ENCODE measurements around the gene PDE11A. TPM values are rescaled to one million over a fixed set of nuclear protein-coding genes. Genes with fewer than 3 reads are reported as not detected.
"Not testable (repeated sequence)": the region's sequence is repeated elsewhere in the genome, so short reads cannot be mapped to it uniquely, and the experiment has no call there.

Gene PDE11A
- polyA plus RNA-seq, 6 donors from 2014 or later, result not detected

DNA sequence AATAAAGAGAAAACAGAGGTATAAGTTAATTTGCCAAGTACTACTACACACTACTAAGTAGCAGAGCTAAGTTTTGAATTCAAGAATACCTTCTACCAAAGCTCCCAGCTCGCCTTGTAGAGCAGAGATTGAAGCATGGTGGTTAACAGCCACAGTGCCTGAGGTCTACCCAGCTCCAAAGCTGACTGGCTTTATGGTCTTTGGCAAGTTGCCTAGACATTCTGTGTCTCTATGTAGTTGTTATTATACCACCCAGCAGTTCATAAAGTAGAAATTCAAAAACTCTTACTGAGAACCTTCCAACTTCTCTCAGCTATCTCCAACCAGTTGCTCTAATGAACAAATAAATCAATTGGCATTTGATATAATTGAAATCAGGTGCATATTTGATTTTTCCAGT, 87.8 kb downstream of the PDE11A start:
- Mint-ChIP-seq H3K27me3 (peaks cover 0 to 7% (median 5%) of the 10 kb centered on the region in 3 donors), H3K9me3 (no peaks in the 10 kb centered on the region), H3K36me3 (no peaks in the 10 kb centered on the region), H3K27ac (no peak overlapping the region), H3K4me3 (no peak overlapping the region), H3K4me1 (no peaks in the 10 kb centered on the region)
- ATAC-seq (ENCODE audit: low read depth in 2 of 2) (no peak), DNase-seq (no peak)

DNA sequence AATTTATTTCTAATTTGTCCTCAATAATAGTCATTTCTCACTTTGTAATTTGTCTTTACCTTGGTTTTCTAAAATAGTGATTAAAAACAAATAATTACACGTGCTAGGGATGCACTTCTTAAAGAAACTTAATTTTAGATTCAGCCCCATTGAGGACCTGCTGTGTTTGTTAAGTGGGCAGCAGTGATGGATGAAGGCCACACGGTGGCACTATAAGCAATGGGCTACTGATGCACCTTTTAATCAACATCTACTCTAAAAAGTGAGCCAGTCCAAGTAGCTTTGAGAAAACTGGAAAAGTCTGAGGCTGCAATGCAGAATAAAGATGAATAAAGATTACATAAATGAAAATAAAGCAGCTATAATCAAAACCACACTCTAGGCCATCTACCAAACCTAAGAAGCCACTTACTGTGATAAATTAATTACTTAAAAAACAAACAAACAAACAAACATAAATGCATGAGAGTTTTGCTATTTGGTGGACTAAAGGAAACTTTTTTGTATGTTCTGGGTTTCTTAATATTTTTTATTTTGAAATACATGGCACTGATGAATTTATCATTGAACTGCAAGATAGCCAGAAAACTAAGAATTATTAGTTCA, 89.3 kb downstream of the PDE11A start:
- ATAC-seq (ENCODE audit: low read depth in 2 of 2) (no peak), DNase-seq (no peak)
- Mint-ChIP-seq H3K9me3 (peaks cover 0 to 2% (median 0%) of the 10 kb centered on the region in 7 donors), H3K4me3 (no peak overlapping the region), H3K27ac (no peak overlapping the region), H3K27me3 (peaks cover 0 to 7% (median 5%) of the 10 kb centered on the region in 3 donors), H3K4me1 (no peaks in the 10 kb centered on the region), H3K36me3 (no peaks in the 10 kb centered on the region)

DNA sequence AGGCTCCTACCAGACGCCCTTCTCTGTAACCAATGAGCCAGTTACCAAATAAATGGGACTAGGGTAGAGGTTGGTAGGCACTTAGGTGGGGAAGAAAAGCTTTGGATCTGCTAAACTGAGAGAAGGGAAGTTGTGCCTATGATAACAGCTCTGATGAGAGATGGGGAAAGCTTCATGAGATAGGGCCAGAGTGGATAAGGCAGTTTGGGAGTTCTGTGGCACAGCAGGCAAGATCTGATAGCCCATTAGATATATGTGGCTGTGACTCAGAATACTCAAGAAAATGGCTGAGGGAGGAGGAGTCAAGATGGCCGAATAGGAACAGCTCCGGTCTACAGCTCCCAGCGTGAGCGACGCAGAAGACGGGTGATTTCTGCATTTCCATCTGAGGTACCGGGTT, 99.8 kb downstream of the PDE11A start:
- DNase-seq (no peak), ATAC-seq (ENCODE audit: low read depth in 2 of 2) (no peak)
- H3K9me3 Mint-ChIP-seq, result no peaks in the 10 kb centered on the region
- no peaks in the 10 kb centered on the region for H3K36me3 Mint-ChIP-seq
- no peaks in the 10 kb centered on the region for H3K4me1 Mint-ChIP-seq
- H3K27me3 Mint-ChIP-seq, result peaks cover 0 to 5% (median 0%) of the 10 kb centered on the region in 3 donors
- no peak overlapping the region for H3K27ac Mint-ChIP-seq
- no peak overlapping the region for H3K4me3 Mint-ChIP-seq

DNA sequence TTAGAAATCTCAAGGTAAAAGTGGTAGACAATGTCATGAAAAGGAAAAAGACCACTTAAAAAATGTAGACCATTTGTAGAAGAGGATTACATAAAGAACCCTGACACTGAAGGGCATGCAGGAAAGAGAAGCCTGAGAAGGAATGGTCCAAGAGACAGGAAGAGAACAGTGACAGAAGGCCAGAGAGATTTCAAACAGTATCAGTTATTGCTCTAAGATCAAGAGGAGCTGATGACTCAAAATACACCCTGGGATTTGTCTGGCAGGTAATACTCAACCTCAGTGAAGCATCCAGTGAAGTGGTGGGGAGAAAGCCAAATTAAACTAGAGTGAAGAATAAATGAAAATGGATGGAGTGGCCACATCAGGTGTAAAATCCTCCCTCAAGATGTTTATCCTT, 100.5 kb downstream of the PDE11A start:
- Mint-ChIP-seq H3K4me1 (no peaks in the 10 kb centered on the region), H3K36me3 (no peaks in the 10 kb centered on the region), H3K4me3 (no peak overlapping the region), H3K9me3 (no peaks in the 10 kb centered on the region), H3K27ac (no peak overlapping the region), H3K27me3 (peaks cover 0 to 5% (median 0%) of the 10 kb centered on the region in 3 donors)
- DNase-seq (no peak), ATAC-seq (ENCODE audit: low read depth in 2 of 2) (no peak)

DNA sequence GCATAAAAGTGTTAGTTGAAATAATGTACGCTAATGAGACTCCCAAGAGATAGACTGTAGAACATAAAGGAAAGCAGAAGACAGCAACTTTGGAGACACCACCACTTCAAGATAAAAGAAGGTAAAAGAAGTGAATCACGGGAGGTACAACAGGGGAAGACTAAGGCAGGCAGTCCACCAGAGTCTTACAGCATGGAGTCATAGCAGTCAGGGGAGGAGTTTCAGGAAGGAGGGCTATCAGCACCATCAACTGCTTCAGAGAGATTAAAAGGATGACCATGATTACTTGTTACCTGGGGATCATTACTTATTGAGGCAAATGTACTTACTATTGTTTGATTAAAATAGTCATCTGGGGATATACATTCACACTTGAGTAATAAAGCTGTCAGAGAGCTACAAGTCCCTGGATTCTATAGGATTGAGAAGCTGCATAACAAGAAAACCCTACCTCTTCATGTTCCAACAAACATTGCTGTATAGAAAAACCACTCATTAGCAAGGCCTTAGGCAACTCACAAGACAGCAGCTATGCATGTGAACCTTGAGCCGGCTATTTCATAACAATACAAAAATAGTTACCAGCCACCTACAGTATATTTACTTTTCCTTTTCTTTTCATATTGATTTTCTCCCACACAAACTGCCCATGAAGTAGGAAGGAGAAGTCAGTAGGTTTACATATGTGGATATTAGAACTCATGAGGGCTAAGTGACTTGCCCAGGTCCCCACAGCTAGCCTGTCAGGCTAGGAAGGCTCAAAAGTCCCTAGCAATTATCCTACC, 101.7 kb downstream of the PDE11A start:
- peaks cover 0 to 5% (median 0%) of the 10 kb centered on the region in 3 donors for H3K27me3 Mint-ChIP-seq
- H3K4me1 Mint-ChIP-seq, result no peaks in the 10 kb centered on the region
- H3K36me3 Mint-ChIP-seq, result no peaks in the 10 kb centered on the region
- ATAC-seq (ENCODE audit: low read depth in 2 of 2) (no peak), DNase-seq (no peak)
- no peak overlapping the region for H3K4me3 Mint-ChIP-seq
- no peak overlapping the region for H3K27ac Mint-ChIP-seq
- H3K9me3 Mint-ChIP-seq, result no peaks in the 10 kb centered on the region

DNA sequence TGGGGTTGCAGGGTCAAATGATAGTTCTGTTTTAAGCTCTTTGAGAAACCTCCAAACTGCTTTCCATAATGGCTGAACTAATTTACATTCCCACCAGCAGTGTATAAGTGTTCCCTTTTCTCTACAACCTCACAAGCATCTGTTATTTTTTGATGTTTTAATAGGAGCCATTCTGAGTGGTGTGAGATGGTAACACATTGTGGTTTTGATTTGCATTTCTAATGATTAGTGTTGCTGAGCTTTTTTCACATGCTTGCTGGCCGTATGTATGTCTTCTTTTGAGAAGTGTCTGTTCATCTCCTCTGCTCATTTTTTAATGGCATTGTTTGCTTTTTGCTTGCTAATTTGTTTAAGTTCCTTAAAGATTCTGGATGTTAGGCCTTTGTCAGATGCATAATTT, 107.7 kb downstream of the PDE11A start:
- Mint-ChIP-seq H3K9me3 (no peaks in the 10 kb centered on the region), H3K27ac (no peak overlapping the region), H3K4me3 (no peak overlapping the region), H3K4me1 (no peaks in the 10 kb centered on the region), H3K36me3 (no peaks in the 10 kb centered on the region), H3K27me3 (peaks cover 0 to 5% (median 0%) of the 10 kb centered on the region in 3 donors)
- no peak for DNase-seq
- ATAC-seq (ENCODE audit: low read depth in 2 of 2), result no peak

DNA sequence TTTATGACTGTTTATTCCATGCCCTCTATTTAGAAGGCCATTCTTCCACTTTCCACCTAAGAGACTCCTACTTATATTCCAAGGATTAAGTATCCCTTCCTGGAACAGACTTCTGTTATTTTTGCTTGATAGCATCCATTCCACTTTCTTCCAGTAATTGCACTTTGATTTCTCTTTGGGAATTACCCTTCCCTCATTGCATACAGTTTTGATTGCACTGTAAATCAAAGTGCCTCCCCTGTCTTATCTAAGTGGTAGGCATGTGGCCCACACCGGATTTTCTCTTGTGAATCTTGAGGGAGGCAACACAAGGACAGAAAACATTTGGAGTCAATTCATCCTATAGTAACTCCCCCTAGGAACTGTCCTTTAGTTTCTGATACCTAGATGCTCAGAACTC, 120.4 kb downstream of the PDE11A start:
- no peaks in the 10 kb centered on the region for H3K36me3 Mint-ChIP-seq
- H3K27me3 Mint-ChIP-seq, result peaks cover 0 to 8% (median 0%) of the 10 kb centered on the region in 3 donors
- no peak overlapping the region for H3K4me3 Mint-ChIP-seq
- no peak for DNase-seq
- no peak overlapping the region for H3K27ac Mint-ChIP-seq
- no peak for ATAC-seq (ENCODE audit: low read depth in 2 of 2)
- no peaks in the 10 kb centered on the region for H3K4me1 Mint-ChIP-seq
- peaks cover 0 to 7% (median 2%) of the 10 kb centered on the region in 7 donors for H3K9me3 Mint-ChIP-seq

DNA sequence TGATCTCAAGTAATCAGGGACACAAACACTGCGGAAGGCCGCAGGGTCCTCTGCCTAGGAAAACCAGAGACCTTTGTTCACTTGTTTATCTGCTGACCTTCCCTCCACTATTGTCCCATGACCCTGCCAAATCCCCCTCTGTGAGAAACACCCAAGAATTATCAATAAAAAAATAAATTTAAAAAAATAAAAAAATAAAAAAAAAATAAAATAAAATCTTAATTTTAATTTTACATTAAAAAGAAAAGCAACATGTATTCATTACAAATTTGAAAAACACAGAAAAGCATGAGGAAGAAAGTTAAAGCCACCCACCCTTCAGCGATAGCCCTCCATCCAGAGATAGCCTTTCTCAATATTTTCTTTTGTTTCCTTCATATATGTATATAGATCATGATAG, 125.0 kb downstream of the PDE11A start:
- not testable (repeated sequence) for ATAC-seq (ENCODE audit: low read depth in 2 of 2)

DNA sequence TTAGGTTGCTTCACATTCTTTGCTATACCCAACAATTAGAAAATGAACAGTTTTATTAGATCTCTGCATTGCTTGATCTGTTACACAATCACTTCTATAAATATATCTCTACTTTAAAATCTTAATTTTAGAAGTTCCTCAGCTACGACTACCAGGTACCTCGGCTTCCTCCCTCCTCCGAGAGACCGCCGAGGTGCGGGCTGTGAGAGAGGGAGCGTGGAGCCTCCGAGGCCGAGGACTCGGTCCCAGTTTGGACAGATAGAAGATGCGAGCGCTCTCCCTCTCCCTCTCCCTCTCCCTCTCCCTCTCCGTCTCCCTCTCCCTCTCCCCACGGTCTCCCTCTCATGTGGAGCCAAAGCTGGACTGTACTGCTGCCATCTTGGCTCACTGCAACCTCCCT, 128.0 kb downstream of the PDE11A start:
- not testable (repeated sequence) for H3K27ac Mint-ChIP-seq; H3K9me3 Mint-ChIP-seq; H3K36me3 Mint-ChIP-seq; DNase-seq; H3K4me1 Mint-ChIP-seq; ATAC-seq (ENCODE audit: low read depth in 2 of 2); H3K27me3 Mint-ChIP-seq
- peak overlapping the region in 1 of 8 donors; percentile 15 for H3K4me3 Mint-ChIP-seq

More for the DNA sequence above, 125.0 kb downstream of the PDE11A start:
- not testable (repeated sequence) for DNase-seq, H3K9me3 Mint-ChIP-seq, H3K27ac Mint-ChIP-seq, H3K4me3 Mint-ChIP-seq, H3K4me1 Mint-ChIP-seq, H3K27me3 Mint-ChIP-seq, H3K36me3 Mint-ChIP-seq

DNA sequence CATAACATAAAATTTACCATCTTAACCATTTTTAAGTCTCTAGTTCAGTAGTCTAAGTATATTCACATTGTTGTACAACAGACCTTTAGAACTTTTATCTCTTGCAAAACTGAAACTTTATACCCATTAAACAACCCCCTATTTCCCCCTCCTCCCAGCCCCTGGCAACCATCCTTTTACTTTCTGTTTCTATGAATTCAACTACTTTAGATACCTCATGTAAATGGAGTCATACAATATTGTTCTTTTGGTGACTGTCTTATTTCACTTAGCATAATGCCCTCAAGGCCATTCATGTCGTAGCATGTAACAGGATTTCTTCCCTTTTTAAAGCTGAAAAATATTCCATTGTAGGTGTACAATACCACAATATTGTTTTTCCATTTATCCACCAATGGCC, 129.8 kb downstream of the PDE11A start:
- Mint-ChIP-seq H3K36me3 (no peaks in the 10 kb centered on the region), H3K27ac (no peak overlapping the region), H3K27me3 (peaks cover 0 to 3% (median 0%) of the 10 kb centered on the region in 3 donors), H3K9me3 (peaks cover 0 to 3% (median 1%) of the 10 kb centered on the region in 7 donors), H3K4me1 (no peaks in the 10 kb centered on the region), H3K4me3 (no peak overlapping the region)
- no peak for DNase-seq
- no peak for ATAC-seq (ENCODE audit: low read depth in 2 of 2)

DNA sequence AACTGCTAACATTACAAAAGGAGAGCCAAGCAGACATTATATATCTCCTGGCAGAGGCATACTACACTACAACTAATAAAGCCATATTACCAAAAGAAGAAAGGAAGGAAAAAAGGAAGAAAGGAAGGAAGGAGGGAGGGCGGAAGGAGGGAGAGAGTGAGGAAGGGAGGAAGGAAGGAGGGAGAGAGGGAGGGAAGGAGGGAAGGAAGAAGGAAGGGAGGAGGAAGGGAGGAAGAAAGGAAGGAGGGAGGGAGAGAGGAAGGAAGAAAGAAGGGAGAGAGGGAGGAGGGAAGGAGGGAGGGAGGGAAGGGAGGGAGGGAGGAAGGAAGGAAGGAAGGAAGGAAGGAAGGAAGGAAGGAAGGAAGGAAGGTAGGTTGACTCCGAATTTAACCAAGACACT, 133.4 kb downstream of the PDE11A start:
- H3K4me1 Mint-ChIP-seq, result no peaks in the 10 kb centered on the region
- H3K27me3 Mint-ChIP-seq, result peaks cover 0 to 10% (median 0%) of the 10 kb centered on the region in 3 donors
- H3K9me3 Mint-ChIP-seq, result peaks cover 0 to 3% (median 0%) of the 10 kb centered on the region in 7 donors
- no peaks in the 10 kb centered on the region for H3K36me3 Mint-ChIP-seq
- H3K27ac Mint-ChIP-seq, result no peak overlapping the region
- no peak overlapping the region for H3K4me3 Mint-ChIP-seq
- ATAC-seq (ENCODE audit: low read depth in 2 of 2) (no peak), DNase-seq (no peak)

DNA sequence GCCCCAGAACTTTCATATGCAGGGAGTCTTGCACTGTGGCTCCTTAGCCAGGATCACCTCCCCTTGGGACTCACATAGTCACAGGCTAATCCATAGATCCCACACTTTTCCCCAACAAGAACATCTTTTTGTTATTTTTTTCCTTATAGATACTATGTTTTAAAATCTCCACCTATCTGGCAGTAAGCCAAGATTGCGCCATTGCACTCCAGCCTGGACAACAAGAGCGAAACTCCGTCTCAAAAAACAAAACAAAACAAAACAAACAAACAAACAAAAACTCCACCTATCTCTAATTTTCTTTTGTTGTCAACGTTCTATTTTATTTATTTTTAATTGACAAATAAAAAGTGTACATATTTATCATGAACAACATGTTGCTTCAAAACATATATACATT, 141.7 kb downstream of the PDE11A start:
- ATAC-seq (ENCODE audit: low read depth in 2 of 2), result no peak
- Mint-ChIP-seq H3K27ac (no peak overlapping the region), H3K4me3 (no peak overlapping the region), H3K27me3 (peaks cover 0 to 8% (median 5%) of the 10 kb centered on the region in 3 donors), H3K36me3 (no peaks in the 10 kb centered on the region), H3K4me1 (no peaks in the 10 kb centered on the region), H3K9me3 (peaks cover 0 to 9% (median 0%) of the 10 kb centered on the region in 7 donors)
- no peak for DNase-seq

DNA sequence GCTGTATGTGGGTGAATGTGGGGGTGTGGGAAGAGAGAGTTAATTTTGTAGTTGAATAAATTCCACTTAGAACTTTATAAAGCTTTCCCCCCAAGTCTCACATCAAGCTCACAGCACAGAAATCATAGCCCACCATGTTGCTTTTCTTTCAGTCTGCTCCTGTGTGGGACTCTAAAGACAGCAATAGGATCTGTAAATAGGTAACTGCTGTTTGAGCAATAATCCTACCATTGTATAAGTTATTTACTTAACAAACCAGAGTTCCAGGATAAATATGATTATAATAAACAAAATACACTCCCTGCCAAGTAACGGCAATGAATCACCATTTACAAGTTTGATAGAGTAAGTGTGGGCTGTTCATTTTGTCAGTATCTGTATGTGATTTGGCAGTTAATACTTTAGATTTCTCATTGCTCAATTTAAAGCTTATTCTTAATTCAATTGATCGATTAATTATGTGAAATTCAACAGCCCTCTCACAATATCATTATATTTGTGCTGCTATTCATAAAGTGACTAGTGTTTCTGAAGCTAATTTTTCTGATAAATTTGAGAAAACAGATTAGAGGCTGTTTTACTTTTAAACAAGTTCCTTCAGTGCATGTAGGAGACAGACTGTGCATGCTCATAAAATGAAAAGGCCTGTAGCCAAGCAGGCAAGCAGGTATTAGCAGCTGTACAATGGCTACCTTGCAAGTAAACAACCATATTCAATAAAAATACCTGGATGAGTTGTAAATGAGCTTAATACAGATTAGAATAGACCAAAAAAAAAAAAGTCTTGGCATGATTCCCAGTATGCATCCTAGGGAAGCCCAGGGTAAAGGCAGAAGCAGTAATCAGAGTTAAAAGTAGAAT, 142.7 kb downstream of the PDE11A start:
- Mint-ChIP-seq H3K4me3 (no peak overlapping the region), H3K27me3 (peaks cover 0 to 8% (median 0%) of the 10 kb centered on the region in 3 donors), H3K27ac (no peak overlapping the region), H3K9me3 (peaks cover 0 to 9% (median 0%) of the 10 kb centered on the region in 7 donors), H3K4me1 (no peaks in the 10 kb centered on the region), H3K36me3 (no peaks in the 10 kb centered on the region)
- no peak for DNase-seq
- no peak for ATAC-seq (ENCODE audit: low read depth in 2 of 2)

Data from naive B cell (primary cell).